Measurements from ENCODE around the gene TRIO. TPM values are rescaled to one million over a fixed set of nuclear protein-coding genes. Genes with fewer than 3 reads are reported as not detected.

Gene TRIO
- total and polyA plus RNA-seq, 2 experiments from 2014 or later = 18.5 to 78.2 TPM

DNA sequence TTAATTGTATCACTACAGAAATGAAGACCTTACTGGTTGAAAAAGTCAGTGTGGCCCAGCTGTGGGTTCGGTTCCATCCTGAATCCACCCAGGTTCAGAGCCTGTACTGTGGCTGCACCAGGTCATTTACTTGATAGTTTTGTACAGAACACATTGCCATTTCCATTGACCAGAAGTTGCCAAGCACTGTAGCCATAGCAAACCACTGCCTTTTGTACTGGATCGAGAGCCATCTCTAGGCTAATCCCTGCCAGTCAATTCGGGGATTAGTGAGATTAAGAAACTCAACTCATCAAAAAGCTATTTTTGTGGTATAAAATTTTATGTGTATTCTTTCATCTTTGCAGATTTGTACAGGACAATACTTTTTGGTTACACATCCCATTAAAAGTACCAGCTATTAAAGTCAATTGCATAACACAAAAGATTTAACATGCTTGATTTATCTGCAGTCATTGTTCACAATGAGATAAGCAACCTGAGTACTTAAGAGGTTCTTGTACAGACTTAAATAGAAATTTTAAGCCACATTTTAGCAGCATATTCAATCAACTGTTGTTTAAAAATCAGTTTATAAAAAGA lies 329.9 kb downstream of the TRIO start:
- Histone ChIP-seq H3K9me3 (ENCODE audit: low read depth) (no peaks in the 10 kb centered on the region), H4K20me1 (ENCODE audit: insufficient read depth, poor library complexity, severe bottlenecking) (no peaks in the 10 kb centered on the region), H3K27ac (no peak overlapping the region), H3K9me2 (replicated peaks; ENCODE audit: insufficient read depth) (no peaks in the 10 kb centered on the region), H3K4me1 (ENCODE audit: insufficient read depth) (no peaks in the 10 kb centered on the region), H3K4me3 (no peak overlapping the region), H3K4me2 (no peak overlapping the region), H3K79me2 (no peaks in the 10 kb centered on the region), H3K27me3 (no peaks in the 10 kb centered on the region), H2AFZ (no peak overlapping the region), H3K36me3 (replicated peaks; ENCODE audit: insufficient read depth, low read depth) (no peaks in the 10 kb centered on the region)
- TF ChIP-seq, protein P1, sequence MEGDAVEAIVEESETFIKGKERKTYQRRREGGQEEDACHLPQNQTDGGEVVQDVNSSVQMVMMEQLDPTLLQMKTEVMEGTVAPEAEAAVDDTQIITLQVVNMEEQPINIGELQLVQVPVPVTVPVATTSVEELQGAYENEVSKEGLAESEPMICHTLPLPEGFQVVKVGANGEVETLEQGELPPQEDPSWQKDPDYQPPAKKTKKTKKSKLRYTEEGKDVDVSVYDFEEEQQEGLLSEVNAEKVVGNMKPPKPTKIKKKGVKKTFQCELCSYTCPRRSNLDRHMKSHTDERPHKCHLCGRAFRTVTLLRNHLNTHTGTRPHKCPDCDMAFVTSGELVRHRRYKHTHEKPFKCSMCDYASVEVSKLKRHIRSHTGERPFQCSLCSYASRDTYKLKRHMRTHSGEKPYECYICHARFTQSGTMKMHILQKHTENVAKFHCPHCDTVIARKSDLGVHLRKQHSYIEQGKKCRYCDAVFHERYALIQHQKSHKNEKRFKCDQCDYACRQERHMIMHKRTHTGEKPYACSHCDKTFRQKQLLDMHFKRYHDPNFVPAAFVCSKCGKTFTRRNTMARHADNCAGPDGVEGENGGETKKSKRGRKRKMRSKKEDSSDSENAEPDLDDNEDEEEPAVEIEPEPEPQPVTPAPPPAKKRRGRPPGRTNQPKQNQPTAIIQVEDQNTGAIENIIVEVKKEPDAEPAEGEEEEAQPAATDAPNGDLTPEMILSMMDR (IDR thresholded peaks at IDR 0.05; ENCODE audit: poor library complexity) = no peak
- DNase-seq (ENCODE audit: low spot score) = no peak
- WGBS (ENCODE audit: low lambda C conversion rate, missing lambda C conversion rate) = 61% methylated on average over 3 of the region's 3 CpGs

DNA sequence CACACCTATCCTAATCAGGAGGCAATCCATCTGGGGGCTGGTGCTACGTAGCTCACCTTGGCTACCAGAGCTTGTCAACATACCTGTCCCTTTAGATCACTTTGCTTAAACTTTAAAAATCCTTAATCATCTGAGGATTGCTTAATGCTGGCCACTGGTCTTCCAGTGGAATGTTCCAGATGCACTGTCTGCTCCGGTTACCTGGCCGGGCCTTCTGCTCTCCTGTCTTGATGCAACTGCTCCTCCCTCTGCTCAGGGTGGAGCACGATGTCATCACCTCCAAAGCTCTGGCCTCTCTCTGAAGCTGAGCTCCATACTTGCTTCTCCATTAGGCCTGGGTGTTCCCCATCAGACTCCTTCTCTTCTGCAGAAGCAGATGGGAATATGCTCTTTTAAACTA lies 331.9 kb downstream of the TRIO start:
- DNase-seq (ENCODE audit: low spot score) = no peak
- H3K36me3 ChIP-seq (replicated peaks; ENCODE audit: insufficient read depth, low read depth) = peaks cover 4% of the 10 kb centered on the region
- no peaks in the 10 kb centered on the region for H3K79me2 ChIP-seq
- H2AFZ ChIP-seq = no peak overlapping the region
- no peaks in the 10 kb centered on the region for H3K9me2 ChIP-seq (replicated peaks; ENCODE audit: insufficient read depth)
- no peak overlapping the region for H3K4me3 ChIP-seq
- no peak overlapping the region for H3K27ac ChIP-seq
- no peaks in the 10 kb centered on the region for H3K4me1 ChIP-seq (ENCODE audit: insufficient read depth)
- no peaks in the 10 kb centered on the region for H3K27me3 ChIP-seq
- TF ChIP-seq, protein P1 (IDR thresholded peaks at IDR 0.05; ENCODE audit: poor library complexity) = no peak
- TF ChIP-seq EZH2 (IDR thresholded peaks at IDR 0.05; ENCODE audit: borderline replicate concordance) (no peak), EZH2phosphoT487 (IDR thresholded peaks at IDR 0.05; ENCODE audit: low read depth, severe bottlenecking, unreplicated experiment) (no peak)
- WGBS (ENCODE audit: low lambda C conversion rate, missing lambda C conversion rate) = 91% methylated on average over 4 of the region's 4 CpGs
- H3K4me2 ChIP-seq = no peak overlapping the region
- no peaks in the 10 kb centered on the region for H3K9me3 ChIP-seq (ENCODE audit: low read depth)
- H4K20me1 ChIP-seq (ENCODE audit: insufficient read depth, poor library complexity, severe bottlenecking) = no peaks in the 10 kb centered on the region

DNA sequence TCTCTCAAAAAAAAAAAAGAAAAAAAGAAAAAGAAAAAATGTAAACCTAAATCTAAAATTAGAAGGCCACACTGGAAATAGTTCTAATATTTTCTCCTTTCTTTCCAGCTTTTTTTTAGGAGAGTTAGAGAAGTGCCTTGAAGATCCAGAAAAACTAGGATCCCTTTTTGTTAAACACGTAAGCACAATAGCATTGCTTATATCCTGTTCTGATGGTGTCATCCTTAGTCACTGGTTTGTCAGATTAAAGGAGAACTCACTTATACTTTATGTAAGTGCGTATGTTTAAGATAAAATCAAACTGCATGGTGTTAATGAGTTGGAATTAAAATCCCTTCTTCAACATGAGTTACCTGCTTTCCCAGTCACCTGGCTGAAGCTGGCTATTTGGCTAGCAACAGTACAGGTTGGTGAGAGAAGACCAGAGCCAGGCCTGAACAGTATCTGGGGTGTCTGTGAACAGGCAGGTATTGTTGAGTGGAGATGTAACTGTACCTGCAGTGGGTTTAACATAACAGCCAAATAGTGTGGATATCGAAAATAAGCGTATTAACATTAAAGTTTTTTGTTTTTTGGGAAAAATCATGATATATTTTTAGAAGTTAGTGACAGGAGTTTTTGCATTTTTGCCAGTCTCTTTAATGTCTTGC lies 333.8 kb downstream of the TRIO start:
- Histone ChIP-seq H3K36me3 (replicated peaks; ENCODE audit: insufficient read depth, low read depth) (peaks cover 4% of the 10 kb centered on the region), H2AFZ (no peak overlapping the region), H3K4me2 (no peak overlapping the region)

More for the DNA sequence above, 333.8 kb downstream of the TRIO start:
- H4K20me1 ChIP-seq (ENCODE audit: insufficient read depth, poor library complexity, severe bottlenecking) = no peaks in the 10 kb centered on the region
- no peak for DNase-seq (ENCODE audit: low spot score)
- no peaks in the 10 kb centered on the region for H3K79me2 ChIP-seq
- H3K27ac ChIP-seq = no peak overlapping the region
- H3K4me3 ChIP-seq = no peak overlapping the region
- H3K9me2 ChIP-seq (replicated peaks; ENCODE audit: insufficient read depth) = no peaks in the 10 kb centered on the region
- no peaks in the 10 kb centered on the region for H3K27me3 ChIP-seq
- 92% methylated on average over 4 of the region's 4 CpGs for WGBS (ENCODE audit: low lambda C conversion rate, missing lambda C conversion rate)
- no peak for TF ChIP-seq EZH2 (IDR thresholded peaks at IDR 0.05; ENCODE audit: borderline replicate concordance)
- TF ChIP-seq, protein P1 (IDR thresholded peaks at IDR 0.05; ENCODE audit: poor library complexity) = no peak
- no peak for TF ChIP-seq EZH2phosphoT487 (IDR thresholded peaks at IDR 0.05; ENCODE audit: low read depth, severe bottlenecking, unreplicated experiment)
- H3K4me1 ChIP-seq (ENCODE audit: insufficient read depth) = no peaks in the 10 kb centered on the region
- H3K9me3 ChIP-seq (ENCODE audit: low read depth) = no peaks in the 10 kb centered on the region
